ENCODE data around the gene CLDN4. TPM values are rescaled to one million over a fixed set of nuclear protein-coding genes. Genes with fewer than 3 reads are reported as not detected.

Gene CLDN4
- total and polyA plus RNA-seq, 9 of the 15 experiments (the other 6 are each of a cell fraction or from before 2014, with no cell fraction given), result 0.05 to 0.60 (median 0.06) TPM; not detected in 3

DNA sequence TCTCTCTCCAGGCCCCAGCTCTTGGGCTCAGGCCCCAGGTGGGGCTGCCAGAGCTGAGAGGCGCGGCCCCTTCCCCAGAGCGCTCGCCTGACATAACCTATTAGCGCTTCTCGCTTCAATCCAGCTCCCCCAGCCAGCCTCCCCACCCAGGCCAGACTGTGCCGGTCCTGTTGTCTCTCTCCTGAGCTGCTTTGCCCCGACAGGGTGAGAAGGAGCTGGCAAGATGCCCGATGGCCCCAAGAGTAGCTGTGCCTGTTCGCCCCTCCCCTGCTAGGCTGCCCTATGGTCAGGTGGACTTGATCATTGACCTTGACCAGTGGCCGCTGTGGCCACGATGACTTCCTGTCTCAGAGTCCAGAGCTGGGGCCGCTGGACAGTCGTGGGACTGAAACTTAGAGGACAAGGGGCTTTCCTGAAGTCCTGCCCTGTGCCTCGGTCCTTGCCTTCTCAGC, 39.3 kb downstream of the CLDN4 start (continued):
- 0 out of 2 replicates have a peak, but pooled peaks have one; percentile 11 for TF ChIP-seq CTBP1 (IDR thresholded peaks at IDR 0.05; ENCODE audit: borderline replicate concordance)
- TF ChIP-seq POLR2G (IDR thresholded peaks at IDR 0.05; ENCODE audit: low read depth, low read length), result no peak

GRCh38 chr7:73871163-73872011, 40.6 kb downstream of the CLDN4 start:
- H4K20me1 ChIP-seq (replicated peaks; ENCODE audit: control insufficient read depth, insufficient read depth, low read length), result peaks cover 19% of the 10 kb centered on the region
- ChIA-PET POLR2A (interaction anchor here (0.5 to 2.5 kb wide), 2 partner anchors 9 to 87 kb away, joined by 3 to 15 read pairs; no protein-coding TSS in a partner anchor), CTCF (ENCODE audit: low intra/inter-chr PET ratio) (no interaction called here)
- H3K9ac ChIP-seq (ENCODE audit: insufficient read depth in 1 of 2, low read depth in 2 of 2, low read length in 2 of 2), result peak overlapping the region in 1 of 2 experiments; percentile 10; a peak in 1 of 4 replicates
- H3K79me2 ChIP-seq (ENCODE audit: control insufficient read depth, insufficient read depth, low read length), result no peaks in the 10 kb centered on the region
- H3K9me1 ChIP-seq (ENCODE audit: control insufficient read depth, insufficient read depth, low read length), result no peaks in the 10 kb centered on the region
- DNase-seq (ENCODE audit: extremely low read depth in 1 of 4, low spot score in 3 of 4) (peak in 3 of 4 experiments; percentile 37 to 38 (median 38)), ATAC-seq (peak; percentile 63), FAIRE-seq (peak; percentile 59)
- TF ChIP-seq ZFPM2 (CRISPR knock-in tag; IDR thresholded peaks at IDR 0.05) (no peak), KDM4B (IDR thresholded peaks at IDR 0.05; ENCODE audit: borderline replicate concordance in 2 of 2, low read depth in 1 of 2) (no peak), TCF7 (IDR thresholded peaks at IDR 0.05; ENCODE audit: borderline replicate concordance) (no peak), CBFA2T2 (conservative IDR thresholded peaks at IDR 0.05) (0 out of 2 replicates have a peak, but pooled peaks have one; percentile 19), NCOA4 (IDR thresholded peaks at IDR 0.05; ENCODE audit: partially characterized antibody) (no peak), ZNF507 (tag; conservative IDR thresholded peaks at IDR 0.05) (no peak), EWSR1 (IDR thresholded peaks at IDR 0.05; ENCODE audit: borderline replicate concordance, low read depth, partially characterized antibody) (no peak), RAD51 (IDR thresholded peaks at IDR 0.05; ENCODE audit: borderline replicate concordance, low read depth) (no peak), THRAP3 (IDR thresholded peaks at IDR 0.05; ENCODE audit: borderline replicate concordance) (no peak), ZNF316 (IDR thresholded peaks at IDR 0.05) (no peak), NR2C2 (CRISPR knock-in tag; IDR thresholded peaks at IDR 0.05) (no peak), NR2C2 (tag; IDR thresholded peaks at IDR 0.05) (no peak), CBFA2T3 (IDR thresholded peaks at IDR 0.05) (peak; percentile 41), MXI1 (IDR thresholded peaks at IDR 0.05; ENCODE audit: low read depth, low read length) (no peak), ILF3 (IDR thresholded peaks at IDR 0.05; ENCODE audit: borderline replicate concordance) (no peak), BCL6 (CRISPR knock-in tag; IDR thresholded peaks at IDR 0.05) (no peak)
- TF ChIP-seq, protein P1, sequence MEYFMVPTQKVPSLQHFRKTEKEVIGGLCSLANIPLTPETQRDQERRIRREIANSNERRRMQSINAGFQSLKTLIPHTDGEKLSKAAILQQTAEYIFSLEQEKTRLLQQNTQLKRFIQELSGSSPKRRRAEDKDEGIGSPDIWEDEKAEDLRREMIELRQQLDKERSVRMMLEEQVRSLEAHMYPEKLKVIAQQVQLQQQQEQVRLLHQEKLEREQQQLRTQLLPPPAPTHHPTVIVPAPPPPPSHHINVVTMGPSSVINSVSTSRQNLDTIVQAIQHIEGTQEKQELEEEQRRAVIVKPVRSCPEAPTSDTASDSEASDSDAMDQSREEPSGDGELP (CRISPR knock-in tag; IDR thresholded peaks at IDR 0.05; ENCODE audit: borderline replicate concordance), result peak; percentile 19; the same call in 1 of the 2 replicates
- H2AFZ ChIP-seq (ENCODE audit: low read depth, low read length), result no peak overlapping the region
- intact Hi-C loops (cut with micrococcal nuclease) (loop anchor here (5.0 kb wide), 1 partner anchor 146 kb away; no protein-coding TSS in a partner anchor), in situ Hi-C loops (cut with MboI) (loop anchor here (5.0 to 10.0 kb wide), 2 partner anchors 333 to 516 kb away; no protein-coding TSS in a partner anchor)
- no peak overlapping the region for H3K4me3 ChIP-seq
- H3K27me3 ChIP-seq (ENCODE audit: control insufficient read depth in 2 of 2, insufficient read depth in 2 of 2, low read length in 2 of 2), result peaks cover 5 to 49% of the 10 kb centered on the region in 2 experiments; a peak in 3 of 5 replicates
- H3K36me3 ChIP-seq (ENCODE audit: control insufficient read depth, insufficient read depth, low read length), result no peaks in the 10 kb centered on the region
- 16% methylated on average over 20 of the region's 20 CpGs for WGBS (ENCODE audit: insufficient coverage, low coverage, missing lambda C conversion rate)
- BruUV-seq (replicated peaks), result no TSS peak
- no peak overlapping the region for H3K4me2 ChIP-seq (ENCODE audit: insufficient read depth, low read length)
- no peaks in the 10 kb centered on the region for H3K9me3 ChIP-seq (replicated peaks; ENCODE audit: control insufficient read depth, insufficient read depth, low read depth, low read length)
- H3K27ac ChIP-seq (ENCODE audit: extremely low read depth, low read depth, low read length), result no peak overlapping the region
- H3K4me1 ChIP-seq (replicated peaks in 1 of 2; ENCODE audit: control insufficient read depth in 2 of 2, insufficient read depth in 2 of 2, low read length in 2 of 2), result peaks cover 0 to 24% of the 10 kb centered on the region in 2 experiments; a peak in 3 of 5 replicates

All from K562 (cell line).